HG03521 (cell line): ENCODE results near the gene SGSM1.

Source experiments
- ATAC-seq: cut with Tn5 transposase; IDR thresholded peaks from one replicate; pipeline ENCODE4 v1.9.1; 2021; ENCODE audit warnings: mild to moderate bottlenecking, moderate library complexity; ENCODE audit not compliant: unreplicated experiment

Gene SGSM1

GRCh38 chr22:24947881-24948280 is 141.9 kb downstream of the SGSM1 start:
- ATAC-seq: no peak

- no peak for ATAC-seq
Observed at GRCh38 chr22:24948356-24949202, 142.6 kb downstream of the SGSM1 start.

- ATAC-seq: no peak
Observed at GRCh38 chr22:24950272-24950902, 144.4 kb downstream of the SGSM1 start.

- ATAC-seq: peak; percentile 56
Observed at GRCh38 chr22:24951942-24952836, 146.2 kb downstream of the SGSM1 start, which contains the start of gene KIAA1671. TSS of gene KIAA1671 (plus strand) at chr22:24952716. CDS start at chr22:25028000, 75,284 bp downstream.

- ATAC-seq: no peak
Observed at GRCh38 chr22:24952837-24953383, 146.9 kb downstream of the SGSM1 start.

GRCh38 chr22:24953384-24954113 is 147.5 kb downstream of the SGSM1 start:
- ATAC-seq: no peak

GRCh38 chr22:24954114-24954463 is 148.1 kb downstream of the SGSM1 start:
- ATAC-seq: no peak

GRCh38 chr22:24954856-24955255 is 148.8 kb downstream of the SGSM1 start:
- ATAC-seq: no peak

- no peak for ATAC-seq
Observed at GRCh38 chr22:24957043-24957442, 151.0 kb downstream of the SGSM1 start.

- no peak for ATAC-seq
Observed at GRCh38 chr22:24961217-24961844, 155.3 kb downstream of the SGSM1 start.

- no peak for ATAC-seq
Observed at GRCh38 chr22:24962094-24962493, 156.1 kb downstream of the SGSM1 start.

GRCh38 chr22:24962835-24963234 is 156.8 kb downstream of the SGSM1 start:
- no peak for ATAC-seq

- no peak for ATAC-seq
Observed at GRCh38 chr22:24964441-24964840, 158.4 kb downstream of the SGSM1 start.

GRCh38 chr22:24965822-24966626 is 160.0 kb downstream of the SGSM1 start:
- no peak for ATAC-seq

- no peak for ATAC-seq
Observed at GRCh38 chr22:24968066-24968561, 162.1 kb downstream of the SGSM1 start.

- ATAC-seq: no peak
Observed at GRCh38 chr22:24969560-24970301, 163.7 kb downstream of the SGSM1 start.

- ATAC-seq: no peak
Observed at GRCh38 chr22:24972369-24972768, 166.4 kb downstream of the SGSM1 start.

GRCh38 chr22:24973872-24974271 is 167.9 kb downstream of the SGSM1 start:
- ATAC-seq: no peak
